Thoracic aorta (tissue), 2 donors: ENCODE measurements around the gene TMPRSS11D. TPM values are rescaled to one million over a fixed set of nuclear protein-coding genes. Genes with fewer than 3 reads are reported as not detected.

ENCODE experiments used
- ATAC-seq: fragments of 150-250 bp; one replicate; pipeline ENCODE4 v1.8.0; 2017; ENCODE audit warnings: low read depth; ENCODE audit not compliant: insufficient number of reproducible peaks, low FRiP score
- DNase-seq: peaks from one replicate; pipeline ENCODE4 v3.0.0-alpha.2; 2020; ENCODE audit warnings: low spot score
- H3K27ac ChIP-seq, 2 donors: fragments of 200-600 bp; sonication (generic); 1 replicate in 1 of 2; 2 replicates in 1 of 2; pipeline ENCODE4 v1.5.1; 2016; ENCODE audit warnings: mild to moderate bottlenecking in 2 of 2, moderate library complexity in 2 of 2
- H3K27me3 ChIP-seq: fragments of 200-600 bp; sonication (generic); replicated peaks from 2 replicates; pipeline ENCODE4 v1.6.0; 2016; ENCODE audit warnings: mild to moderate bottlenecking; ENCODE audit not compliant: insufficient read depth
- H3K36me3 ChIP-seq: fragments of 200-600 bp; sonication (generic); one replicate; pipeline ENCODE4 v1.5.1; 2016
- H3K4me1 ChIP-seq, 2 donors: fragments of 200-600 bp; sonication (generic); 1 replicate in 1 of 2; 2 replicates in 1 of 2; pipeline versions ENCODE4 v1.5.1 to v1.6.0; 2016; ENCODE audit warnings: low read depth in 2 of 2, mild to moderate bottlenecking in 1 of 2; ENCODE audit not compliant: control insufficient read depth in 1 of 2
- H3K4me3 ChIP-seq: fragments of 200-600 bp; sonication (generic); 2 replicates; pipeline ENCODE4 v1.5.1; 2016; ENCODE audit warnings: mild to moderate bottlenecking
- H3K9me3 ChIP-seq: fragments of 200-600 bp; sonication (generic); 2 replicates; pipeline ENCODE4 v1.5.1; 2016
- total RNA-seq, 2 donors: library from RNA; depleted of rRNA; stranded (reverse); fragments of >200 nt; gene quantifications; one replicate each; pipeline versions ENCODE4 v1.1.0 to v1.2.3, GENCODE V29; 2016
- TF ChIP-seq, protein P1 (sequence below): fragments of 200-600 bp; sonication (generic); IDR thresholded peaks from one replicate; pipeline ENCODE4 v1.5.1; 2019; ENCODE audit warnings: antibody characterized with exemption

TMPRSS11D gene
- total RNA-seq, 2 donors from 2014 or later: not detected

DNA sequence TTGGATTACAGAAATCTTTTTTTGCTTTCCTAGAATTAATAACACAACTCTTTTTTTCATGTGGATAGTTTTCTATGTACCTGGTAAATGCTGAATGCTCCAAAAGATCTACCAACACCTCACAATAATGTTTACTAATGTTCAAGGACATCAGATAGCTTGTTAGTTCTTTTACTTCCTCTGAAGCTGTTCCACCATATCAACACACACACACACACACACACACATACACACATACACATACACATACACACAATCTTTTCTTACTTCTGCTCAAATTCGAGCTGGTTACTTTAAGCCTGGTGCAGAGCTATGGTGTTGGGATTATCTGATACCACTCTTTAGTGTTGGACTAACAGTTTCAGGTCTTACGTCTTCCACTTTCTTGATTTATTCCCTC lies 28.3 kb upstream of the TMPRSS11D start:
- TF ChIP-seq, protein P1, sequence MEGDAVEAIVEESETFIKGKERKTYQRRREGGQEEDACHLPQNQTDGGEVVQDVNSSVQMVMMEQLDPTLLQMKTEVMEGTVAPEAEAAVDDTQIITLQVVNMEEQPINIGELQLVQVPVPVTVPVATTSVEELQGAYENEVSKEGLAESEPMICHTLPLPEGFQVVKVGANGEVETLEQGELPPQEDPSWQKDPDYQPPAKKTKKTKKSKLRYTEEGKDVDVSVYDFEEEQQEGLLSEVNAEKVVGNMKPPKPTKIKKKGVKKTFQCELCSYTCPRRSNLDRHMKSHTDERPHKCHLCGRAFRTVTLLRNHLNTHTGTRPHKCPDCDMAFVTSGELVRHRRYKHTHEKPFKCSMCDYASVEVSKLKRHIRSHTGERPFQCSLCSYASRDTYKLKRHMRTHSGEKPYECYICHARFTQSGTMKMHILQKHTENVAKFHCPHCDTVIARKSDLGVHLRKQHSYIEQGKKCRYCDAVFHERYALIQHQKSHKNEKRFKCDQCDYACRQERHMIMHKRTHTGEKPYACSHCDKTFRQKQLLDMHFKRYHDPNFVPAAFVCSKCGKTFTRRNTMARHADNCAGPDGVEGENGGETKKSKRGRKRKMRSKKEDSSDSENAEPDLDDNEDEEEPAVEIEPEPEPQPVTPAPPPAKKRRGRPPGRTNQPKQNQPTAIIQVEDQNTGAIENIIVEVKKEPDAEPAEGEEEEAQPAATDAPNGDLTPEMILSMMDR: no peak
- Histone ChIP-seq H3K4me3 (no peak overlapping the region), H3K27ac (no peak overlapping the region), H3K27me3 (no peaks in the 10 kb centered on the region), H3K4me1 (no peaks in the 10 kb centered on the region), H3K36me3 (no peaks in the 10 kb centered on the region), H3K9me3 (no peaks in the 10 kb centered on the region)
- ATAC-seq: no peak
- DNase-seq: no peak

DNA sequence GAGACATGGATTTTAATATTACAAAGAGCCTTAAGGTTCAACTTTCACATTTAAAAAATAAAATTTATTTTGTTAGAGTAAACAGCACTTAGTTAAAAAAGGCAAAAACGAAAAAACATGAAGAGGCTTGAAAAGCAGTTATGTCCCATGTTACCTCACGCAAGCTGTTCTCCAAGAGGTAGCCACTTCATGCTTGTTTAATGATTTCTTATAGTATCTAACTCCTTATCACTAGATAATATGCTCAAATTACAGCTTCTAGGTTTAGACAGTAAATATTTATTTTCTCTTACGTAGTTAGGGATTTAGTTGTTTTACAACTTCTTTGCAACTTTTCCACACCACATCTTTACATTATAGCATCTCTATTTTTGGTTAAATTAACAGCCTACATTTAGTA lies 27.8 kb upstream of the TMPRSS11D start:
- no peak for DNase-seq
- Histone ChIP-seq H3K27me3 (no peaks in the 10 kb centered on the region), H3K36me3 (no peaks in the 10 kb centered on the region), H3K4me1 (no peaks in the 10 kb centered on the region), H3K9me3 (no peaks in the 10 kb centered on the region), H3K4me3 (no peak overlapping the region), H3K27ac (no peak overlapping the region)
- no peak for ATAC-seq
- TF ChIP-seq, protein P1: no peak

DNA sequence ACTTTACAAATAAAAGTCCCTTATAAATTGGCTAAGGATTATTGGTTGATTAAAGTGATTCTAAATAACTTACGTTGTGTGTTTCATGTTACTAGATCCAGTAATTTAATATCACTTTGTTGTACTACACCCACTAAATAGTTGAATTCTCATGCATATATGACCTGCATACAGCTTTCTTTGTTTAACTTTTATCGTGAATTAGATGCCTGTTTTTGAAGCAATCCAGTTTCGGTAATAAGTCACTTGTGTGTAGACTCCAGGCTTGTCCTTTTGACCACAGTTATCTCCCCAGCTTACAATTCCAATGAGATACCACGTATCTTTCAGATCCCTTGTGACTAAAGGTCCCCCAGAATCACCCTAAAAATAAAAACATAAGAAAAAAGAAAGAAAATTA lies 27.3 kb upstream of the TMPRSS11D start:
- no peak overlapping the region for H3K27ac ChIP-seq
- DNase-seq: no peak
- no peaks in the 10 kb centered on the region for H3K27me3 ChIP-seq
- H3K9me3 ChIP-seq: no peaks in the 10 kb centered on the region
- no peak for ATAC-seq
- TF ChIP-seq, protein P1: no peak
- no peaks in the 10 kb centered on the region for H3K4me1 ChIP-seq
- H3K4me3 ChIP-seq: no peak overlapping the region
- H3K36me3 ChIP-seq: no peaks in the 10 kb centered on the region

DNA sequence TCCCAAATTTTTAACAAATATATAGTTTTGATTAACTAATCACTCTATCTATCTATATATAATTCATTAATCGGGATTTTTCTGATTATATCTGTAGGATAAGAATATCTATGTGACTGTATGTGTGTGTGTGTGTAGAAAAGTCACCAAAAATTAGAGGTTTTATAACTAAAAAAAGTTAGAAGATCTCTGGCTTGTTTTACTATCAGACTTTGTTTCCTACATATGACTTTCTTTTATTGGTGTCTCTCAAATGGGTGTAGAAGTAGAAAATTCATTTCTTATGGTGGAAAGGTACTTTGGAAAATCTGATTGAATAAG lies 26.7 kb upstream of the TMPRSS11D start:
- Histone ChIP-seq H3K4me3 (no peak overlapping the region), H3K27ac (no peak overlapping the region), H3K4me1 (no peaks in the 10 kb centered on the region), H3K36me3 (no peaks in the 10 kb centered on the region), H3K27me3 (no peaks in the 10 kb centered on the region), H3K9me3 (no peaks in the 10 kb centered on the region)
- DNase-seq: no peak
- TF ChIP-seq, protein P1: no peak
- ATAC-seq: no peak

DNA sequence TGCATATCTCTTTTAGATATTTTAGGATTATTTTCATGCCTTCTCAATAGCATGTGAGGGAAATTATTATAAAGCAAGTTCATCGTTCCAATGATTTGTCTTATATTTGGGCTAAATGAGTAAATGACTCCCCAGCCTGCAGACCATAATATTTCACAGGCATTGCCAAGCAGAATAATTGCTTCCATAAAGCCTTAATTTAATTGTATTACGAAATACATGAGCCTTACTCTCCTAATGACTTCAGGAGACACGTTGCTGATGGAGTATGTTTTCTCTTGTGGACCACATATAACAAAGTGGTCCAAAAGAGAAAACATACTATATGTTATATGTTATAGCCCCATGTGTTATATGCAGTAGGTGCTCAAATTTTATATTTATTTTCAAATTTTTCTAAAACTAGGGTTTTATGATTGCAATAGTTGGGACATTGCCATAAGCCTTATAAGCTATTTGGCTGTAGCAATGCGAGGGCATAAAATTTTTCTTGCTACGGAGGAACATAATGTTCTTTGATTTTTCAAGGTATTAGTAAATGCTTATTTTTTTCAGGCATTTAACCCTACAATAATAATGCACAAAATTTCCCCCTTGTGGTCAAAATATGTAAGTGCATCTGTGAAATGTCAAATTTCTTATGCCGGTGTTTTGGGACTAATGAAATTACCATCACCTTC lies 26.2 kb upstream of the TMPRSS11D start:
- H3K27ac ChIP-seq: no peak overlapping the region
- DNase-seq: no peak
- H3K4me1 ChIP-seq: no peaks in the 10 kb centered on the region
- H3K36me3 ChIP-seq: no peaks in the 10 kb centered on the region
- TF ChIP-seq, protein P1: peak; percentile 46
- H3K9me3 ChIP-seq: no peaks in the 10 kb centered on the region
- H3K4me3 ChIP-seq: no peak overlapping the region
- no peak for ATAC-seq
- no peaks in the 10 kb centered on the region for H3K27me3 ChIP-seq
